H9 (cell line): ENCODE data around the gene C1QTNF7. TPM values are rescaled to one million over a fixed set of nuclear protein-coding genes. Genes with fewer than 3 reads are reported as not detected.

ENCODE experiments used
- DNase-seq: peaks from one replicate; pipeline ENCODE4 v3.0.0-alpha.2; 2017
- H2AFZ ChIP-seq: one replicate; pipeline ENCODE4 v1.6.1; 2013; ENCODE audit warnings: mild to moderate bottlenecking, low read length, control low read depth, moderate library complexity
- H2AK5ac ChIP-seq: 2 replicates; pipeline ENCODE4 v1.6.1; 2013; ENCODE audit warnings: low read length, control low read depth, mixed read lengths; ENCODE audit not compliant: insufficient read length
- H2BK120ac ChIP-seq: one replicate; pipeline ENCODE4 v1.6.1; 2013; ENCODE audit warnings: low read depth, mild to moderate bottlenecking, low read length, control low read depth, inconsistent platforms; ENCODE audit not compliant: poor library complexity, severe bottlenecking
- H2BK12ac ChIP-seq: 2 replicates; pipeline ENCODE4 v1.6.1; 2013; ENCODE audit warnings: low read length, control low read depth, mixed read lengths, low read depth; ENCODE audit not compliant: insufficient read length
- H2BK15ac ChIP-seq: 2 replicates; pipeline ENCODE4 v1.6.1; 2013; ENCODE audit warnings: low read depth, low read length, control low read depth
- H2BK20ac ChIP-seq: one replicate; pipeline ENCODE4 v1.6.1; 2013; ENCODE audit warnings: low read depth, mild to moderate bottlenecking, low read length, control low read depth, inconsistent platforms; ENCODE audit not compliant: poor library complexity, severe bottlenecking
- H2BK5ac ChIP-seq: 2 replicates; pipeline ENCODE4 v1.6.1; 2013; ENCODE audit warnings: low read length, control low read depth, mixed read lengths; ENCODE audit not compliant: insufficient read length
- H3K14ac ChIP-seq: 2 replicates; pipeline ENCODE4 v1.6.1; 2013; ENCODE audit warnings: low read length, control low read depth; ENCODE audit not compliant: insufficient read depth
- H3K18ac ChIP-seq: 2 replicates; pipeline ENCODE4 v1.6.1; 2013; ENCODE audit warnings: low read depth, mild to moderate bottlenecking, mixed read lengths, low read length, control low read depth; ENCODE audit not compliant: insufficient read length
- H3K23ac ChIP-seq: 2 replicates; pipeline ENCODE4 v1.6.1; 2013; ENCODE audit warnings: low read length, control low read depth, mixed read lengths, low read depth; ENCODE audit not compliant: insufficient read length
- H3K23me2 ChIP-seq: 2 replicates; pipeline ENCODE4 v1.6.1; 2013; ENCODE audit warnings: low read depth, mild to moderate bottlenecking, mixed read lengths, low read length, control low read depth; ENCODE audit not compliant: insufficient read length, poor library complexity, severe bottlenecking
- H3K27ac ChIP-seq: 2 replicates; pipeline ENCODE4 v1.5.1; 2013; ENCODE audit warnings: low read length, control low read depth, mixed read lengths, low read depth; ENCODE audit not compliant: insufficient read length
- H3K27me3 ChIP-seq: 2 replicates; pipeline ENCODE4 v1.6.1; 2013; ENCODE audit warnings: low read length, control low read depth, inconsistent platforms; ENCODE audit not compliant: insufficient read depth
- H3K4ac ChIP-seq: 2 replicates; pipeline ENCODE4 v1.6.1; 2013; ENCODE audit warnings: low read depth, mild to moderate bottlenecking, control low read depth, inconsistent platforms, low read length, moderate library complexity
- H3K4me1 ChIP-seq: 2 replicates; pipeline ENCODE4 v1.6.1; 2013; ENCODE audit warnings: low read length, control low read depth, inconsistent platforms; ENCODE audit not compliant: insufficient read depth
- H3K4me2 ChIP-seq: 2 replicates; pipeline ENCODE4 v1.6.1; 2013; ENCODE audit warnings: low read length, control low read depth, mixed read lengths; ENCODE audit not compliant: insufficient read length, insufficient read depth
- H3K56ac ChIP-seq: 2 replicates; pipeline ENCODE4 v1.6.1; 2013; ENCODE audit warnings: low read depth, mild to moderate bottlenecking, mixed read lengths, low read length, control low read depth; ENCODE audit not compliant: insufficient read length
- H3K79me1 ChIP-seq: 2 replicates; pipeline ENCODE4 v1.6.1; 2013; ENCODE audit warnings: low read depth, mild to moderate bottlenecking, moderate library complexity, low read length, control low read depth, inconsistent platforms; ENCODE audit not compliant: insufficient read depth, poor library complexity, severe bottlenecking
- H3K79me2 ChIP-seq: 2 replicates; pipeline ENCODE4 v1.6.1; 2013; ENCODE audit warnings: low read length, control low read depth, inconsistent platforms; ENCODE audit not compliant: insufficient read depth
- H3K9ac ChIP-seq: 2 replicates; pipeline ENCODE4 v1.6.1; 2013; ENCODE audit warnings: low read length, control low read depth, mixed read lengths; ENCODE audit not compliant: insufficient read length; ENCODE audit errors: extremely low read depth
- H3K9me3 ChIP-seq: one replicate; pipeline ENCODE4 v1.6.1; 2013; ENCODE audit warnings: low read depth, low read length, inconsistent platforms; ENCODE audit not compliant: control insufficient read depth
- H3T11ph ChIP-seq: one replicate; pipeline ENCODE4 v1.6.1; 2013; ENCODE audit warnings: mild to moderate bottlenecking, low read length, control low read depth, inconsistent platforms
- H4K20me1 ChIP-seq: one replicate; pipeline ENCODE4 v1.6.1; 2013; ENCODE audit not compliant: control insufficient read depth, insufficient read length, insufficient read depth
- H4K5ac ChIP-seq: 2 replicates; pipeline ENCODE4 v1.6.1; 2013; ENCODE audit warnings: low read depth, mild to moderate bottlenecking, mixed read lengths, low read length, control low read depth; ENCODE audit not compliant: insufficient read length
- H4K8ac ChIP-seq: replicated peaks from 2 replicates; pipeline ENCODE4 v1.6.1; 2013; ENCODE audit warnings: low read length, control low read depth, mixed read lengths, low read depth; ENCODE audit not compliant: insufficient read length
- H4K91ac ChIP-seq: 2 replicates; pipeline ENCODE4 v1.6.1; 2013; ENCODE audit warnings: low read depth, mild to moderate bottlenecking, moderate library complexity, mixed read lengths, low read length, control low read depth; ENCODE audit not compliant: insufficient read length
- H3K27ac Mint-ChIP-seq, 3 experiments: 2 replicates in 2 of 3; 3 replicates in 1 of 3; pipeline ENCODE4 v1.8.0; 2020 to 2021; ENCODE audit warnings: mixed read lengths in 3 of 3, mild to moderate bottlenecking in 1 of 3, moderate library complexity in 1 of 3
- H3K27me3 Mint-ChIP-seq: 2 replicates; pipeline ENCODE4 v1.8.0; 2021; ENCODE audit warnings: low read depth, mild to moderate bottlenecking, moderate library complexity, mixed read lengths
- H3K36me3 Mint-ChIP-seq, 3 experiments: 2 replicates in 2 of 3; 3 replicates in 1 of 3; pipeline ENCODE4 v1.8.0; 2020 to 2021; ENCODE audit warnings: low read depth in 3 of 3, mixed read lengths in 3 of 3; ENCODE audit not compliant: insufficient read depth in 1 of 3
- H3K4me1 Mint-ChIP-seq, 2 experiments: 2 replicates each; pipeline ENCODE4 v1.8.0; 2020; ENCODE audit warnings: mixed read lengths in 2 of 2
- H3K4me3 Mint-ChIP-seq, 2 experiments: 2 replicates in 1 of 2; 3 replicates in 1 of 2; pipeline ENCODE4 v1.8.0; 2020 to 2021; ENCODE audit warnings: mild to moderate bottlenecking in 2 of 2, mixed read lengths in 2 of 2, moderate library complexity in 1 of 2
- H3K9me3 Mint-ChIP-seq, 2 experiments: 2 replicates in 1 of 2; 3 replicates in 1 of 2; pipeline ENCODE4 v1.8.0; 2020; ENCODE audit warnings: mild to moderate bottlenecking in 2 of 2, mixed read lengths in 2 of 2, moderate library complexity in 1 of 2
- CTCF ChIP-seq: fragments of 200-600 bp; sonication (generic); conservative IDR thresholded peaks from 3 replicates; pipeline ENCODE4 v1.8.0; 2021; ENCODE audit warnings: antibody characterized with exemption, mild to moderate bottlenecking
- WGBS: extraction: QIAGEN DNeasy Blood & Tissue Kit; methylation state at CpG from one replicate; pipeline ENCODE4 v1.1.7; 2013; ENCODE audit warnings: missing lambda C conversion rate, low lambda C conversion rate, mixed read lengths; ENCODE audit not compliant: insufficient read length; ENCODE audit errors: extremely low coverage; 5-methylcytosine and 5-hydroxymethylcytosine counted together
- total RNA-seq: library from RNA; stranded (reverse); gene quantifications from 2 replicates; pipeline ENCODE4 v1.2.1, GENCODE V29; 2021

The C1QTNF7 gene
- total RNA-seq, 1 experiment from 2014 or later = not detected

DNA sequence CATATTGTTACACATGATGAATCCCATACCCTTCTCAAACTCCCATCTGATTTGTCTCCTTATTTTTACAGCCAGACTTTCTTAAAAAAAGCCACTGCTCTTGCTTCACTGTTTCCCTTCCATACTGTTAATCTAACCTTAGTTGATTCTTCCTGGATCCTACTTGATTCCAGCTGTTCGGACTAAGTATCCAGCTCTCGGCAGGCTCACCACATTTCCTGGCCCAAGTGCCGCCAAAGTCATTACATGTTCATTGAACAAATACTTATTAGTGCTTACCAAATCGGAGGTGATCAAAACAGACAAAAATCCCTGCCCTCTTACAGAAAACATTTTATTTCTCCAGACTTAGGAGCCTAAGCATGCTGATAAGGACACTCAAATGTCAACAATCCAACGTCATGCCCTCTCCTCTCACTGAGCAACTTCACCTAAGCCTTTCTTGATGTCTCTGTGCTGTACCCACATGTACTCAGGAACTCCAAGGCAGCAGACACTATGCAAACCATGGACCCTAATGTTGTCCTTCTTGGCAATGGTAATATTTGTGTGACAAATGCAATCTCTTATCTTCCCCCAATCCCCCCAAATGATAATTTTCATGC, 45.1 kb upstream of the C1QTNF7 start:
- H4K91ac ChIP-seq = no peak overlapping the region
- H2BK20ac ChIP-seq = no peak overlapping the region
- no peak overlapping the region for H3T11ph ChIP-seq
- H3K27me3 ChIP-seq = no peaks in the 10 kb centered on the region
- H2BK12ac ChIP-seq = no peak overlapping the region
- H4K8ac ChIP-seq = no peak overlapping the region
- no peak overlapping the region for H2AK5ac ChIP-seq
- H3K23ac ChIP-seq = no peak overlapping the region
- no peak overlapping the region for H3K14ac ChIP-seq
- H3K27ac ChIP-seq = no peak overlapping the region
- no peak for TF ChIP-seq CTCF
- no peak overlapping the region for H2BK15ac ChIP-seq
- Mint-ChIP-seq H3K4me3 (no peak overlapping the region), H3K36me3 (no peaks in the 10 kb centered on the region; a peak in 1 of 7 replicates), H3K27me3 (no peaks in the 10 kb centered on the region), H3K9me3 (no peaks in the 10 kb centered on the region), H3K27ac (no peak overlapping the region; a peak in 1 of 7 replicates), H3K4me1 (peaks cover 6 to 9% of the 10 kb centered on the region in 2 experiments)
- H4K5ac ChIP-seq = no peak overlapping the region
- no peak overlapping the region for H2AFZ ChIP-seq
- H3K4me1 ChIP-seq = no peaks in the 10 kb centered on the region
- H3K18ac ChIP-seq = no peak overlapping the region
- WGBS = no CpG with 5 or more reads among the region's 5 CpGs
- H3K23me2 ChIP-seq = no peaks in the 10 kb centered on the region
- no peaks in the 10 kb centered on the region for H3K79me1 ChIP-seq
- no peaks in the 10 kb centered on the region for H3K9me3 ChIP-seq
- no peak overlapping the region for H2BK5ac ChIP-seq
- no peaks in the 10 kb centered on the region for H3K79me2 ChIP-seq
- H3K4ac ChIP-seq = no peak overlapping the region
- no peak for DNase-seq
- no peak overlapping the region for H3K56ac ChIP-seq
- H3K4me2 ChIP-seq = no peak overlapping the region
- no peak overlapping the region for H3K9ac ChIP-seq
- H4K20me1 ChIP-seq = no peaks in the 10 kb centered on the region
- H2BK120ac ChIP-seq = no peak overlapping the region
